ENCODE data around the gene AP1B1. TPM values are rescaled to one million over a fixed set of nuclear protein-coding genes. Genes with fewer than 3 reads are reported as not detected.

AP1B1 gene
- total RNA-seq, 4 donors from 2014 or later, result 55.6 to 97.0 (median 89.4) TPM

DNA sequence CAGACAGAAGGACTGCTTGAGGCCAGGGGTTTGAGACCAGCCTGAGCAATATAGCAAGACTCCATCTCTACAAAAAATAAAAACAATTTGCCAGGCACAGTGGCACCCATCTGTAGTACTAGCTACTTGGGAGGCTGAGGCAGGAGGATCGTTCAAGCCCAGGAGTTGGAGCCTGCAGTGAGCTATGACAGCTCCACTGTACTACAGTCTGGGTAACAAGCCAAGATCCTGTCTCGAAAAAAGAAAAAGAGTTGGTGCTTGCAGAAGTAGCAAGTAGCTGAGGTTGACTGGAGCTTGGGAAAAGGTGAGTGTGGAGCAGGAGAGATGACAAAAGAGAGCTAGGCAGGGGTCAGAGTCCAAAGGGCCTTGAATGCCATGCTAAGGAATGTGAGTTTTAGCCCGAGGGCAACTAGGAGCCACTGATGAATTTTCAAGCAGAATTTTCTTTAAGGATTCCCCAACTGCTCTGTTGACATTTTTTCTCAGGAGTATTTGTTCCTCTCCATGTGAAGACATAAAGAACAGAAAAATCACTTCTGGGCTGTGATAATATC, 3.1 kb downstream of the AP1B1 start:
- WGBS, result 75% methylated on average over 3 of the region's 3 CpGs
- peaks cover 50% of the 10 kb centered on the region for H3K4me1 ChIP-seq
- H3K27ac ChIP-seq, result no peak overlapping the region
- no peaks in the 10 kb centered on the region for H3K9me3 ChIP-seq
- no peak overlapping the region for H3K4me3 ChIP-seq
- TF ChIP-seq EP300 (IDR thresholded peaks at IDR 0.05), result no peak
- no peak for TF ChIP-seq POLR2A (IDR thresholded peaks at IDR 0.05)
- TF ChIP-seq CTCF (IDR thresholded peaks at IDR 0.05), result no peak
- no peak for TF ChIP-seq POLR2AphosphoS5 (IDR thresholded peaks at IDR 0.05)
- H3K36me3 ChIP-seq, result peaks cover 3% of the 10 kb centered on the region
- no peaks in the 10 kb centered on the region for H3K27me3 ChIP-seq
- DNase-seq (ENCODE audit: low spot score in 2 of 2), result peak in 1 of 2 donors; percentile 9

DNA sequence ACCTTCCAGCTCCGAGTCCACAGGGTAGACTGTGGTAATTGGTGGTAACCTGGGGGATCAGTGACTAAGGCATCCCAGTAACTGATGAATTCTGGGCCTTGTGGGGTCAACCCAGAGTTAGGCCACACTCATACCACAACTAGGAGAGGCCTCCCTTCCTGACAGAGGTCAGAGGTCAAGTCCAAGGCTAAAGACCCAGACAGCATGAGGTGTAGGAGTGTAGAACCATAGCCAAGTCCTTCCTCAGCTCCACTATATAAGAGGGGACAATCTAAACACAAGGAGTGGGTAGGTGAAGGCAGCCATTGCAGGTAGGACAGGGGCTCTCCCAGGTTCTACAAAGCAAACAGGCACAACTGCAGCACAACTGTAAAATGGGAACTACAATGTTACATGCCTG, 4.6 kb downstream of the AP1B1 start:
- 94% methylated on average over 1 of the region's 1 CpG for WGBS
- Histone ChIP-seq H3K27ac (no peak overlapping the region), H3K4me1 (peaks cover 55% of the 10 kb centered on the region)

DNA sequence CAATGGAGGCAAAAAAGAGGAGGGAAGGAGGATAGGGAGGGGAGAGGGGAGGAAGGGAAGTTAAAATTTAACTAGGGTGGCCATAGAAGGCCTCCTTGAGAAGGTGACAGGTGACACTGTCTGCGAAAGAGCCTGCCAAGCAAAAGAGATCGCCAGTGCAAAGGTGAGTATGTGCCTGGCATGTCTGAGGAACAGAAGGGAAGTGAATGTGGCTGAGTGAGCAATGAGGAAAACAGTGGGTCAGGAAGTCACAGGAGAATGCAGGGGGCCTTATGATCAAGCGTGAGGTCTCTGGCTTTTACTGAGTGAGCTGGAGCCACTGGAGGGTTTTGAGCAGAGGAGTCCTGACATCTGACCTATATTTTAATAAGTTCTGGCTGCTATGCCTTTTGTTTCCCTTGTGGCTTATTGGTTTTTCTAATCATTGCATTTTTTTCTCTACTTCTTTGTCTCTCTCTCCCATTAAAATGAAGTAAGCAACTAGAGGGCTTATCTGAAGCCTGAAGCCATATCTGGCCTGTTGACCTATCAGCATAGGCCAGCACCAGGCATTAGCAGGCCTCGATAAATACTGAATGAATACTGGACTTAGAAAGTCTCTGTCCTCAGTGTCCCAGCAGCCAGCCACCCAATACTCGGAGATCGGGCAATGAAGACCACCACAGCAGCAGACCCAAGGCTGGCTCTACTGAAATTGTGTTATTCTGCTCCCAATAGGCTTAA, 5.6 kb downstream of the AP1B1 start:
- WGBS, result 77% methylated on average over 6 of the region's 6 CpGs
- Histone ChIP-seq H3K27ac (no peak overlapping the region), H3K4me1 (peaks cover 55% of the 10 kb centered on the region), H3K27me3 (no peaks in the 10 kb centered on the region), H3K9me3 (no peaks in the 10 kb centered on the region), H3K4me3 (no peak overlapping the region), H3K36me3 (peaks cover 3% of the 10 kb centered on the region)
- no peak for TF ChIP-seq POLR2AphosphoS5 (IDR thresholded peaks at IDR 0.05)
- no peak for TF ChIP-seq EP300 (IDR thresholded peaks at IDR 0.05)
- peak in 1 of 2 donors; percentile 24 for DNase-seq (ENCODE audit: low spot score in 2 of 2)

More for the DNA sequence above, 4.6 kb downstream of the AP1B1 start:
- no peak overlapping the region for H3K4me3 ChIP-seq
- peaks cover 3% of the 10 kb centered on the region for H3K36me3 ChIP-seq
- peak in 1 of 2 donors; percentile 18 for DNase-seq (ENCODE audit: low spot score in 2 of 2)
- no peaks in the 10 kb centered on the region for H3K9me3 ChIP-seq
- TF ChIP-seq CTCF (IDR thresholded peaks at IDR 0.05) (no peak), POLR2AphosphoS5 (IDR thresholded peaks at IDR 0.05) (no peak), EP300 (IDR thresholded peaks at IDR 0.05) (no peak), POLR2A (IDR thresholded peaks at IDR 0.05) (no peak)
- H3K27me3 ChIP-seq, result no peaks in the 10 kb centered on the region

- peak in 1 of 2 donors; percentile 19 for DNase-seq (ENCODE audit: low spot score in 2 of 2)
- Histone ChIP-seq H3K4me3 (no peak overlapping the region), H3K27ac (no peak overlapping the region), H3K9me3 (no peaks in the 10 kb centered on the region), H3K4me1 (peaks cover 53% of the 10 kb centered on the region), H3K27me3 (no peaks in the 10 kb centered on the region), H3K36me3 (peaks cover 7% of the 10 kb centered on the region)
- TF ChIP-seq POLR2AphosphoS5 (IDR thresholded peaks at IDR 0.05) (no peak), POLR2A (IDR thresholded peaks at IDR 0.05) (no peak), CTCF (IDR thresholded peaks at IDR 0.05) (no peak), EP300 (IDR thresholded peaks at IDR 0.05) (no peak)
- 77% methylated on average over 6 of the region's 6 CpGs for WGBS
Measured at GRCh38 chr22:29380856-29381255, 7.5 kb downstream of the AP1B1 start.

GRCh38 chr22:29380032-29380781, 8.2 kb downstream of the AP1B1 start:
- DNase-seq (ENCODE audit: low spot score in 2 of 2), result peak in 1 of 2 donors; percentile 32
- peaks cover 53% of the 10 kb centered on the region for H3K4me1 ChIP-seq
- TF ChIP-seq CTCF (IDR thresholded peaks at IDR 0.05) (no peak), POLR2A (IDR thresholded peaks at IDR 0.05) (no peak), POLR2AphosphoS5 (IDR thresholded peaks at IDR 0.05) (no peak), EP300 (IDR thresholded peaks at IDR 0.05) (no peak)
- H3K27ac ChIP-seq, result peak overlapping the region; percentile 45
- no peaks in the 10 kb centered on the region for H3K9me3 ChIP-seq
- no peaks in the 10 kb centered on the region for H3K27me3 ChIP-seq
- WGBS, result 69% methylated on average over 5 of the region's 6 CpGs
- H3K36me3 ChIP-seq, result peaks cover 5% of the 10 kb centered on the region
- H3K4me3 ChIP-seq, result no peak overlapping the region

All from suprapubic skin (tissue), 4 donors.